ENCODE measurements around the gene NFASC.

DNA sequence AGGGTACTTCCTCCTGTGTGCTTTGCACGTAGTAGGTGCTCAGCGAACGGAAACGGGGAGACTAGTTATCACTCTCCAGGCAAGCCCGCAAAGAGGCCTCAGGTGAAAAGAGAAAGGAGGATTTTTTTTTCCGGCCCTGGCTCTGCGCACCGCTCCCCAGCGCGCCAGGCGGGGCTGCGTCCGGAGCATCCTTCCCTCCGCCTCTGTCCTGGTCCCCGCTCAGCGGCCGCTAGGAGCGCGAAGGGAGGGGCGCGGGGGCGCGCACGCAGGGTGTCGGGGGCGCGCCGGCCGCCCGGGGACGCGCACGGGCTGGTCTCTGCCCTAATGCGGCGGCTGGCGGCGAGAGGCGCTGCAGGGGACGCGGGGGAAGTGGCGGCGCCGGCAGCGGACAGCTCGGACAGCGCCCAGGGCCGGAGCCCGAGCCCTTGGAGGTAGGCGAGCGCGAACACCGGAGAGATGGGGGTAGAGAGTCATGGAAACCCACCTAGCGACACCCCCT is 42.3 kb upstream of the NFASC start:
- TF ChIP-seq CTCF (IDR thresholded peaks at IDR 0.05; ENCODE audit: low read length), result 0 out of 2 replicates have a peak, but pooled peaks have one; percentile 5
- TF ChIP-seq EZH2 (optimal IDR thresholded peaks at IDR 0.05; ENCODE audit: low read depth, low read length), result no peak
- TF ChIP-seq EZH2phosphoT487 (IDR thresholded peaks at IDR 0.05; ENCODE audit: low read length), result no peak

Data from MM.1S (cell line).